ENCODE measurements around the gene STK31. TPM values are rescaled to one million over a fixed set of nuclear protein-coding genes. Genes with fewer than 3 reads are reported as not detected.

Gene STK31
- total RNA-seq, 1 experiment from 2014 or later = 38.9 TPM

- Histone ChIP-seq H3K27me3 (replicated peaks; ENCODE audit: control insufficient read depth, insufficient read depth, low read length) (no peaks in the 10 kb centered on the region), H3K9me3 (no peaks in the 10 kb centered on the region), H3K36me3 (ENCODE audit: control insufficient read depth, insufficient read depth, low read length) (no peaks in the 10 kb centered on the region; the same call in 1 of the 2 replicates), H3K4me3 (ENCODE audit: low read depth, low read length) (no peak overlapping the region), H3K4me1 (peaks cover 20% of the 10 kb centered on the region)
- intact Hi-C loops (cut with micrococcal nuclease; ENCODE audit: unreplicated experiment) = no loop called here
- Mint-ChIP-seq H3K9me3 (ENCODE audit: unreplicated experiment) (peaks cover 9% of the 10 kb centered on the region), H3K4me3 (ENCODE audit: unreplicated experiment) (no peak overlapping the region), H3K27ac (ENCODE audit: unreplicated experiment) (peak overlapping the region; percentile 60), H3K4me1 (ENCODE audit: low read depth, unreplicated experiment) (peaks cover 34% of the 10 kb centered on the region), H3K36me3 (ENCODE audit: insufficient read depth, unreplicated experiment) (peaks cover 14% of the 10 kb centered on the region), H3K27me3 (ENCODE audit: insufficient read depth, unreplicated experiment) (no peaks in the 10 kb centered on the region)
- TF ChIP-seq CTCF (IDR thresholded peaks at IDR 0.05; ENCODE audit: insufficient read depth in 1 of 2, low read depth in 1 of 2, low read length in 1 of 2, severe bottlenecking in 1 of 2, unreplicated experiment in 1 of 2) = no peak
- DNase-seq = peak in 1 of 2 experiments; percentile 9
- POLR2A ChIA-PET = no interaction called here
- CTCF ChIA-PET = no interaction called here
- no TSS peak for BruUV-seq (replicated peaks)
These were observed 49.8 kb downstream of the STK31 start for GRCh38 chr7:23759671-23760391.

DNA sequence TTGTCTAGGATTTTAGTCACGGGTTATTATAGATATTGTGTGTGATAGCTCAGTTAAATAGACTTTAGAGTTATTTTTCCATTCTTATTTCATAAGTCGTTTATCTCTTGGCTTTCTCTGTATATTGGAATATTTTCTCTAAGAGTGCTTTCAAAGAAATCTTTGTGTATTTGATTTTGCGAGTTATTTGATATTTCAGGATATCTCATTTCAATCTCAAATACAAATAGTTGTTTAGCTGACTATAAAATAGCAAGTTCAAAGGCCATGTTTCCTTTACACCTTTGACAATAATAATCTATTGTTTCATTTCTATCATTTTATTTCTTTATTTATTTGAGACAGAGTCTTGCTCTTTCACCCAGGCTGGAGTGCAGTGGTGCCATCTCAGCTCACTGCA is 55.9 kb downstream of the STK31 start:
- Histone ChIP-seq H3K4me1 (peaks cover 7% of the 10 kb centered on the region; the same call in 1 of the 2 replicates), H3K4me3 (ENCODE audit: low read depth, low read length) (no peak overlapping the region), H3K27me3 (replicated peaks; ENCODE audit: control insufficient read depth, insufficient read depth, low read length) (no peaks in the 10 kb centered on the region), H3K36me3 (ENCODE audit: control insufficient read depth, insufficient read depth, low read length) (no peaks in the 10 kb centered on the region), H3K9me3 (no peaks in the 10 kb centered on the region)
- no peaks in the 10 kb centered on the region for H3K27me3 Mint-ChIP-seq (ENCODE audit: insufficient read depth, unreplicated experiment)
- no peak for DNase-seq
- peak overlapping the region; percentile 26 for H3K27ac Mint-ChIP-seq (ENCODE audit: unreplicated experiment)
- no peak for TF ChIP-seq CTCF (IDR thresholded peaks at IDR 0.05; ENCODE audit: insufficient read depth in 1 of 2, low read depth in 1 of 2, low read length in 1 of 2, severe bottlenecking in 1 of 2, unreplicated experiment in 1 of 2)
- H3K4me1 Mint-ChIP-seq (ENCODE audit: low read depth, unreplicated experiment) = peaks cover 10% of the 10 kb centered on the region
- H3K4me3 Mint-ChIP-seq (ENCODE audit: unreplicated experiment) = no peak overlapping the region
- POLR2A ChIA-PET = no interaction called here
- CTCF ChIA-PET = no interaction called here
- H3K36me3 Mint-ChIP-seq (ENCODE audit: insufficient read depth, unreplicated experiment) = no peaks in the 10 kb centered on the region
- no TSS peak for BruUV-seq (replicated peaks)
- peaks cover 8% of the 10 kb centered on the region for H3K9me3 Mint-ChIP-seq (ENCODE audit: unreplicated experiment)
- intact Hi-C loops (cut with micrococcal nuclease; ENCODE audit: unreplicated experiment) = no loop called here

GRCh38 chr7:23767514-23767913 is 57.5 kb downstream of the STK31 start:
- H3K9me3 Mint-ChIP-seq (ENCODE audit: unreplicated experiment) = peaks cover 8% of the 10 kb centered on the region
- no peak overlapping the region for H3K27ac Mint-ChIP-seq (ENCODE audit: unreplicated experiment)
- Histone ChIP-seq H3K9me3 (no peaks in the 10 kb centered on the region), H3K4me1 (peaks cover 7% of the 10 kb centered on the region; the same call in 1 of the 2 replicates), H3K27me3 (replicated peaks; ENCODE audit: control insufficient read depth, insufficient read depth, low read length) (no peaks in the 10 kb centered on the region), H3K36me3 (ENCODE audit: control insufficient read depth, insufficient read depth, low read length) (no peaks in the 10 kb centered on the region), H3K4me3 (ENCODE audit: low read depth, low read length) (no peak overlapping the region)
- TF ChIP-seq CTCF (IDR thresholded peaks at IDR 0.05; ENCODE audit: insufficient read depth in 1 of 2, low read depth in 1 of 2, low read length in 1 of 2, severe bottlenecking in 1 of 2, unreplicated experiment in 1 of 2) = no peak
- no peak overlapping the region for H3K4me3 Mint-ChIP-seq (ENCODE audit: unreplicated experiment)
- intact Hi-C loops (cut with micrococcal nuclease; ENCODE audit: unreplicated experiment) = no loop called here
- ChIA-PET POLR2A (no interaction called here), CTCF (no interaction called here)
- no TSS peak for BruUV-seq (replicated peaks)
- no peaks in the 10 kb centered on the region for H3K27me3 Mint-ChIP-seq (ENCODE audit: insufficient read depth, unreplicated experiment)
- no peak for DNase-seq
- H3K36me3 Mint-ChIP-seq (ENCODE audit: insufficient read depth, unreplicated experiment) = no peaks in the 10 kb centered on the region
- peaks cover 10% of the 10 kb centered on the region for H3K4me1 Mint-ChIP-seq (ENCODE audit: low read depth, unreplicated experiment)
